Chondrocyte (in vitro differentiated cells): ENCODE results near the gene ACTR5. TPM values are rescaled to one million over a fixed set of nuclear protein-coding genes. Genes with fewer than 3 reads are reported as not detected.

Source experiments
- DNase-seq: peaks from one replicate; pipeline ENCODE4 v3.0.0; 2021; ENCODE audit warnings: mixed read lengths, low spot score
- H3K27ac Mint-ChIP-seq: one replicate; pipeline ENCODE4 v1.8.0; 2021; ENCODE audit warnings: mild to moderate bottlenecking, moderate library complexity, mixed read lengths; ENCODE audit not compliant: unreplicated experiment
- H3K27me3 Mint-ChIP-seq: 2 replicates; pipeline ENCODE4 v1.8.0; 2021; ENCODE audit warnings: low read depth, mixed read lengths
- H3K36me3 Mint-ChIP-seq: 2 replicates; pipeline ENCODE4 v1.8.0; 2021; ENCODE audit warnings: low read depth, mixed read lengths
- H3K4me1 Mint-ChIP-seq: 2 replicates; pipeline ENCODE4 v1.8.0; 2021; ENCODE audit warnings: low read depth, mild to moderate bottlenecking, mixed read lengths
- H3K4me3 Mint-ChIP-seq: one replicate; pipeline ENCODE4 v1.8.0; 2021; ENCODE audit warnings: mild to moderate bottlenecking, moderate library complexity, mixed read lengths; ENCODE audit not compliant: unreplicated experiment
- H3K9me3 Mint-ChIP-seq: 2 replicates; pipeline ENCODE4 v1.8.0; 2021; ENCODE audit warnings: low read depth, mixed read lengths
- total RNA-seq: library from RNA; stranded (reverse); gene quantifications from 3 replicates; pipeline ENCODE4 v1.2.1, GENCODE V29; 2021
- TF ChIP-seq, protein P1 (sequence below): fragments of 200-600 bp; sonication (generic); IDR thresholded peaks from 2 replicates; pipeline ENCODE4 v1.5.0; 2021; ENCODE audit warnings: antibody characterized with exemption, mild to moderate bottlenecking, moderate library complexity

ACTR5 gene
- total RNA-seq, 1 donor from 2014 or later: 4.9 TPM

DNA sequence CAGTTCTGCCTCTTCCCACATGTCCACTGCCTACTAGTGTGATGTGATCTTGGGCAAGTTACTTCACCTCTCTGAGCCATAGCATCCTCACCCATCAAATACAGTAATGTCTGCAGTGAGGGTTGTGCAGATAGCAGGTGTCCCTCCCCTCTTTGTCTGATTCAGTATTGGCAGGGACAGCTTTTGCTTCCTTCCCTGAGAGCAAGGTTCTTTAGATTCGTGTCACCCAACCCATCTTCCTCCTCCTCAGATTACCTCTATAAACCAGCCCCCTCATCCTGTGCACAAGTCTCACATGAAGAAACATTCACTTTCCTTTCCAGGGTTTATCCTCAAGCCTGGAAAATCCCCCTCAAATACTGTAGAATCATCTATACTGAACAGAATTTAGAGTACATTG, 15.4 kb downstream of the ACTR5 start:
- TF ChIP-seq, protein P1, sequence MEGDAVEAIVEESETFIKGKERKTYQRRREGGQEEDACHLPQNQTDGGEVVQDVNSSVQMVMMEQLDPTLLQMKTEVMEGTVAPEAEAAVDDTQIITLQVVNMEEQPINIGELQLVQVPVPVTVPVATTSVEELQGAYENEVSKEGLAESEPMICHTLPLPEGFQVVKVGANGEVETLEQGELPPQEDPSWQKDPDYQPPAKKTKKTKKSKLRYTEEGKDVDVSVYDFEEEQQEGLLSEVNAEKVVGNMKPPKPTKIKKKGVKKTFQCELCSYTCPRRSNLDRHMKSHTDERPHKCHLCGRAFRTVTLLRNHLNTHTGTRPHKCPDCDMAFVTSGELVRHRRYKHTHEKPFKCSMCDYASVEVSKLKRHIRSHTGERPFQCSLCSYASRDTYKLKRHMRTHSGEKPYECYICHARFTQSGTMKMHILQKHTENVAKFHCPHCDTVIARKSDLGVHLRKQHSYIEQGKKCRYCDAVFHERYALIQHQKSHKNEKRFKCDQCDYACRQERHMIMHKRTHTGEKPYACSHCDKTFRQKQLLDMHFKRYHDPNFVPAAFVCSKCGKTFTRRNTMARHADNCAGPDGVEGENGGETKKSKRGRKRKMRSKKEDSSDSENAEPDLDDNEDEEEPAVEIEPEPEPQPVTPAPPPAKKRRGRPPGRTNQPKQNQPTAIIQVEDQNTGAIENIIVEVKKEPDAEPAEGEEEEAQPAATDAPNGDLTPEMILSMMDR: no peak
- Mint-ChIP-seq H3K9me3 (no peaks in the 10 kb centered on the region), H3K27me3 (no peaks in the 10 kb centered on the region), H3K36me3 (peaks cover 40% of the 10 kb centered on the region), H3K4me3 (no peak overlapping the region), H3K27ac (no peak overlapping the region), H3K4me1 (peaks cover 30% of the 10 kb centered on the region)
- DNase-seq: no peak

DNA sequence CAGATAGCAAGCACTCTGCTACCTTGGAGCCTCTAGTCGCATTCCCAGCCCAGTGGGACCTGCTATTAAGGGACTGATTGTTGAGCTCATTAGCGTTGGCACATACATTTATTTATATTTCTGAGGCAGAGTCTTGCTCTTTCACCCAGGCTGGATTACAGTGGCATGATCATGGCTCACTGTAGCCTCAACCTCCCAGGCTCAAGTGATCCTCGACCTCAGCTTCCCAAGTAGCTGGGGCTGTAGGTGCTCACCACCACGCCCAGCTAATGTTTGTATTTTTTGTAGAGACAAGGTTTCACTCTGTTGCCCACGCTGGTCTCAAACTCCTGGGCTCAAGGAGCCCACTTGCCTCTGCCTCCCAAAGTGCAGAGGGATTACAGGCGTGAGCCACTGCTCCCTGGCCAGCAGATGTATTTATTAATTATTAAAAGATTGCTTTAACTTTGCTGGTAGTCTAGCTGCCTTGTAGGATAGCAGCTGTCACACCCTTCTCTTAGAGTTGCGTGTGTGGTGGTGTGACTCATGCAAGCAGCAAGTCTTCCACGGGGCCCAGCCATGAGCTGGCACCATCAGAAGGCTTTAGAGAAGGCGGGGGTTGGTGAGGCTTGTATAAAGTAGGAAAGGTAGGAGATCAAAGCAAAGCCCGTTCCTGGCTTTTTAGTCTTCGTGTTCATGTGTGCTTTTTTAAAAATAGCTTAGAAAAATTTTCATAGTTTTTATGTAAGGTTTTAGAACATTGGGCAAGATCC, 16.5 kb downstream of the ACTR5 start:
- H3K9me3 Mint-ChIP-seq: no peaks in the 10 kb centered on the region
- peaks cover 43% of the 10 kb centered on the region for H3K36me3 Mint-ChIP-seq
- no peaks in the 10 kb centered on the region for H3K27me3 Mint-ChIP-seq
- TF ChIP-seq, protein P1: no peak
- no peak overlapping the region for H3K4me3 Mint-ChIP-seq
- peak overlapping the region; percentile 91 for H3K27ac Mint-ChIP-seq
- peaks cover 30% of the 10 kb centered on the region for H3K4me1 Mint-ChIP-seq
- DNase-seq: no peak

DNA sequence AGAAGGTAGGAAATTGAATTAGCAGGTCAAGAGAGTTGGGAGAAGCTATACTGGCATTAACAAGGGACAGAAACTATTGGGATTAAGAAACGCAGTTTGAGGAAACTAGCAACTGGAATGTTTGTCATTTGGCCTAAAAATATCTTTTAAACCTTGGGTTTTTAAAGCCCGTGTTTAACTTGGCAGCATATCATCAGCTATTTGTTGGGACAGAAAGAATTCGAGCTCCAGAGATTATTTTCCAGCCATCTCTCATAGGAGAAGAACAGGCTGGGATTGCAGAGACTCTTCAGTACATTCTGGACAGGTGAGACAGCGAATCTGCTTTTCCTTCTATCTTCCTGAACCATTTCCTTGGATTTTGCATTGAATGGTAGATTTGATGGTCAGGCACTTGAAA, 17.8 kb downstream of the ACTR5 start:
- H3K9me3 Mint-ChIP-seq: no peaks in the 10 kb centered on the region
- H3K27me3 Mint-ChIP-seq: no peaks in the 10 kb centered on the region
- TF ChIP-seq, protein P1: no peak
- peak overlapping the region; percentile 30 for H3K4me3 Mint-ChIP-seq
- DNase-seq: no peak
- peak overlapping the region; percentile 91 for H3K27ac Mint-ChIP-seq
- peaks cover 30% of the 10 kb centered on the region for H3K4me1 Mint-ChIP-seq
- peaks cover 34% of the 10 kb centered on the region for H3K36me3 Mint-ChIP-seq

DNA sequence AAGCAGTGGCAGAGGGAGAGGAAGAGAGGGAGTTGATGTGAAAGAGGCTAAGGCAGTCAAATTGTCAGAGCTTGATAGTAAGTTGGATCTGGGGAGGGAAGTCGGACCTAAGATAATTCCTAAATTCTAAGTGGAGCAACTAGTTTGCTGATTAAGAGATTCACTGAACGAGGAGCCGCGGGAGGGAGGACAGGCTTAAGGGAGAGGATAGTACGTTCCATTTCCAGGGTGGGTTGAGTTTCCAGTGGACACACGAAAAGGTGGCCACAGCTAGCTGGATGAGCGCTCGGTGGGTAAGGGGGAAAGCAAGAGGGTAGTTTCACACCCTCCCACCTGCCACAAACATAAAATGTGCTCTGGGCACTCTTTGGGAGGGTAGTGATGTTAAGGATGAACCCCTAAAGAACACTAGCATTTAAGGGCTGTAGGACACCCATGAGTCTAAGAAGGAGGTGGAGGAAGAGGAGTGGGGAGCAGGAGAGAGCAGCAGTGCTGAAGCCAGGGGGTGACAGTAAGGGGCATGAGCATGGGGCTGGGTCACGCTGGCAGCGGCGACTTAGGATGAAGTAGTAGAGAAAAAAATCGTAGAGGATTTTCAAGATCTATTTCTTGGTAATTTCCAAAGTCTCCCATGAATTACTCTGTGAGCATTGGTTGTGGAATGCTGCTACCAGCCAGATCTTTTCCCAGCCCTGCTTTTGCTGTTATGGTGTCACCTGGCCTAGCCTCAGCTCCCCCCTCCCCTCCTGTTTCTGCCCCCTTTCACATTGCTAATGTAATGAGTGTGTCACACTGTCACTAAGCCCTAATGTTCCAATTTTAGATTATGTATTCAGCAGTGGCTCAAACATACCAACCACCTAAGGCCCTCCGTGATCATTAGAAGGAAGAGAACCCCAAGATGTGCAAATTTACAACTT, 21.4 kb downstream of the ACTR5 start:
- H3K36me3 Mint-ChIP-seq: peaks cover 48% of the 10 kb centered on the region
- no peak overlapping the region for H3K27ac Mint-ChIP-seq
- no peak overlapping the region for H3K4me3 Mint-ChIP-seq
- peaks cover 10% of the 10 kb centered on the region for H3K9me3 Mint-ChIP-seq
- DNase-seq: no peak
- H3K27me3 Mint-ChIP-seq: no peaks in the 10 kb centered on the region
- TF ChIP-seq, protein P1: no peak
- H3K4me1 Mint-ChIP-seq: peaks cover 22% of the 10 kb centered on the region

DNA sequence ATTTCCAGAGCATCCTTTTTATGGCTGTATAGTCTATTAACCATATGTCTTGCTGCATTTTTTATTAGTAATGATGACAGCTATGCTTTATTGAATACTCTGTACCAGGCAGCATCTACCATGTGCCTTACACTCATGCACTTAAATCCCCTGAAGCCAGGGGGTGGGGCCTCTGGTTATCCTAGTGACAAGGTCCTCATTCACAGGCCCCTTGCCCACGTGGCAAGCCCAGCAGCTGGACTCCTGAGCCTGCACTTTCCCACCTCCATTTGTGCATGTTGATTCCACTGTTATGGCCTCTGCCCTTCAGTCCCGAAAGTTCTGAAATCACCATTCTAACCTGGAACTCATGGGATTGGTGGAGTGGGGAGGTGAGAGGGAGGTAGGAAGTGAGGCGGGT, 22.3 kb downstream of the ACTR5 start:
- Mint-ChIP-seq H3K27me3 (no peaks in the 10 kb centered on the region), H3K4me1 (peaks cover 13% of the 10 kb centered on the region), H3K9me3 (peaks cover 10% of the 10 kb centered on the region), H3K36me3 (peaks cover 50% of the 10 kb centered on the region), H3K27ac (no peak overlapping the region), H3K4me3 (no peak overlapping the region)
- TF ChIP-seq, protein P1: no peak
- no peak for DNase-seq
